NCI-H2107 treated with DMSO at 0.1 percent for 48 hours (cell line): Measurements from ENCODE around the gene PRMT7.
A peak's percentile ranks its signal among the peaks of the same experiment; 100 is the strongest.

Experiments
- DNase-seq: peaks from one replicate; lab custom pipeline; 2025; ENCODE audit not compliant: unreplicated experiment; lab: John Stamatoyannopoulos, UW

PRMT7 gene

DNA sequence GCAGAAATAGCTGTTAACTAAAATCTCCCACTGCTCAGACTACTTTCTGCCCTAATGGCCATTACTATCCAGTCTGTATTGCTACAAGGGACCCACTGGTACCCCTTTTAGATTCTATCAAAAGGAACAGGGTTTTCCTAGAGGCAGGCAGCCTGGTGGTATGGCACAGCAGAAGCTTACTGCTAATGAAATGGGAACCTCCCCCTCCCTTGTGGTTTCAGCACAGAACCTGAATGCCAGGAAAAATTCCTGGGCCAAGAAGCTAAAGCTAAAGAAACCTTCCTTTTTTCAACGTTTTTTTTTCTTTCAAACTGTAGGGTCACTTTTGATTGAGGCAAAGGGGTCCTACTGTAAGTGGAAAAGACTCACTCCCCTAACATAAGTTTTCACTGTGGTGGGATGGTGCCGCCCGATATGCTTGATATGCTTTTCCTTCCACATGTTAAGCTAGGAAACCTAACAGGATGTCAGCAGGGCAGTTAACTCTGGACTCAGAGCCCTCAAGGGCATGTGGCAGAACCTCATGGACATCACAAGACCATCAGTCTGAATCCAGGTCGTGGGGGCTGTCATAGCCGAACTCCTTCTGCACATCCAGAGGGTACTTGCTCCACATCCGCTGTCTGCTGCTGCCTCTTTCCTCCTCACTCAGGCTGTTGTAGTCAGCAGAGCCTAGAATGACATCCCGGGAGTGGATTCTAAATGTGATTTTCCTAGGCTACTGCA, 9.9 kb upstream of the PRMT7 start:
- no peak for DNase-seq

DNA sequence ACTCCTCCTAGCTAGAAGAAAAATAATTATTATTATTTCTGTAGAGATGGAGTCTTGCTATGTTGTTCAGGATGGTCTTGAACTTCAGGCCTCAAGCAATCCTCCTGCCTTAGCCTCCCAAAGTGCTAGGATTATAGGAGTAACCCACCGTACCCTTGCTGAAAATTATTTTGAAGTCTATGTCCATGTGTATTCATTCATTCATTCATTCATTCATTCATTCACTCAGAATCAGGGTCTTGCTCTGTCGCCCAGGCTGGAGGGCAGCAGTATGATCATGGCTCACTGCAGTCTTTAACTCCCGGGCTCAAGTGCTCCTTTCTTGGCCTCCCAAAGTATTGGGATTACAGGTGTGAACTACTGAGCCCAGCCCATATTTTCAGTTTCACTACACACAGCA, 4.2 kb upstream of the PRMT7 start:
- DNase-seq: no peak

- no peak for DNase-seq
Observed at GRCh38 chr16:68309799-68310198, 1.0 kb upstream of the PRMT7 start.

DNA sequence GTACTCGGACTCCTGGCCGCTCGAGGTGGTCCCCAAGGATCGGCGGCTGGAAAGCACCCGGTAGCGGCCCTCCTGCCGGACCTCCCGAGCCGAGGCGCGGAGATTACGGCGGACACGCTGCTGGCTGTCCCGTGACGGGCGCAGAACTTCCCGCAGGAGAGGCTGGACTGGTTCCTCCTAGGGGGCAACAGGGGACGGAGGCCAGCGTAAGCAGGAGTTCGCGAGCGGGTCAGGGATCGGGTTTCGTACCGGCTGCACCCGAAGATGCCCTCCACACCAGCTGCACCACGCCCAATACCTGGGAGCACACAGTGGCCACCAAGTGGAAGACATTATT, 414 bp upstream of the PRMT7 start:
- DNase-seq: no peak

GRCh38 chr16:68313116-68313515, 2.3 kb downstream of the PRMT7 start:
- no peak for DNase-seq

DNA sequence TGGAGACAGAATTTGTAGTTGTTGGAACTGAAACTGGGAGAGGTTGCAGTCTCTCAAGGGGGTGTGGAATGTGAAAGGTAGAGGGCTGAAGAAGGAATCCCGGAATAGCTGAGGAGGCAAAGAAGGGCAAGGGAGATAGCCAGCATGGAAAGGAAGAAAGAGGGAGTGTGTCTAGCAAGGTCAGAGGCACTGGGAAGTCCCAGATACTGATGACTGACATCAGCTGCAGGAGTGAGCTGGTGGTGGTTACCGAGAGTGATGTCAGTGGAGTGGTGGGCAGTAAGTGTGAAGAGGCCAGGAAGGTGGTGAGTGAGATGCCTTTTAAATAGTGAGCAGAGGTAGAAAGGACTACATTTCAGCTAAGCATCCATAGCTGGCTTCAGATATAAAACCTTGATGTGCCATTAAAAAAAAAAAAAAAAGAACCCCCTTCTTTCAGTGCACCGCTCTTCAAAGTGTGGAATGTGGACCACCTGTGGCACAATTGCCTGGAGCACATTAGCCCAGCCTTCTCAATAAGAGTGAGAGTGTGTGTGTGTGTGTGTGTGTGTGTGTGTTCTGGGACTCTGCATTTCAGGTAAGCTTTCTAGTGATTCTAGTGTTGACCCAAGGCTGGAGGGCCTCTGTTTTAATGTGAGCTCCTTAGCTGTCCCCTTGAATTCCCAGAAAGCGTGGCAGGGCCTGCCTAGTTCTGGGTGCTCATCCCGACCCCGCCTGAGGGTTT, 8.5 kb downstream of the PRMT7 start:
- no peak for DNase-seq

- DNase-seq: no peak
Observed at GRCh38 chr16:68324336-68324735, 13.5 kb downstream of the PRMT7 start.

DNA sequence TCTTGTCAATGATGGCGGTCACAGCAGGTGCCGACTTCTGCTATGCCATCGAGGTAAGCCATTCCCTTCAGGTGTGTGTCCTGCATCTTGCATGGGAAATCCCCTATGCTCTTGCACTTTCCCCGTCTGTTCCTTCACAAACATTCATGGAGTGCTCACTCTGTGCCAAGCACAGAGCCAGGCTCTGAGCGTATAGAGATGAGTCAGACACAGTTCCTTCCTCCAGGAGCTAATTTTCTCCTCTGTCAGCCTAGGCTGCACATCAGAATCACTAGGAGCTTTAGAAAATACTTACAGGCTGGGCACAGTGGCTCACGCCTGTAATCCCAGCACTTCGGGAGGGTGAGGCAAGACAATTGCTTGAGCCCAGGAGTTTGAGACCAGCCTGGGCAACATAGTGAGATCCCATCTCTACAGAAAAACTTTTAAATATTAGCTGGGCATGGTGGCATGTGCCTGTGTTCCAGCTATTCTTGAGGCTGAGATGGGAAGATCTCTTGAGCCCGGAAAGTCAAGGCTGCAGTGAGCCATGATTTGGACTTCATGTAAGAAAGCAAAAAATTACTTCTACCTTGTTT, 14.1 kb downstream of the PRMT7 start:
- DNase-seq: no peak

GRCh38 chr16:68328151-68328859, 17.5 kb downstream of the PRMT7 start:
- peak; percentile 86 for DNase-seq

DNA sequence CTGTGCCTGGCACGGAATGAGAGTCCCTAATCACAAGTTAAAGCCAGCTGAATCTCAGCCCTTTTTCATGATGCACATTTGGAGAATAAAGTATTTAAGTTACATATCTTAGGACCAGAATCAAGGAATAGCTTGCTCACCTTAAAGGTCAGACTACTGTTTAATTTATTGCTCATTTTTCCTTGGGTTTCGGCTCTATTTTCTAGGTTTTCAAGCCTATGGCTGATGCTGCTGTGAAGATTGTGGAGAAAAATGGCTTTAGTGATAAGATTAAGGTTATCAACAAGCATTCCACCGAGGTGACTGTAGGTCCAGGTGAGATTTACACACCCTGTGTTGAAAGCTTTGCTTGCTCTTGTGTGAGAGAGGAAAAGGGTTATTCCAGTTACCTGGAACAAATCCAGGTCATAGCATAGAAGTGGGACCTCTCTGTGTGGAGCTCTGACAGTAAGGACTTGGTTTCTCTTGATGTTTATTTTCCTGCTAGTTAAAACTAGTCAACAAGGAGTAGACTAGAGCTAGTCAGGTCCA, 18.1 kb downstream of the PRMT7 start:
- no peak for DNase-seq

DNA sequence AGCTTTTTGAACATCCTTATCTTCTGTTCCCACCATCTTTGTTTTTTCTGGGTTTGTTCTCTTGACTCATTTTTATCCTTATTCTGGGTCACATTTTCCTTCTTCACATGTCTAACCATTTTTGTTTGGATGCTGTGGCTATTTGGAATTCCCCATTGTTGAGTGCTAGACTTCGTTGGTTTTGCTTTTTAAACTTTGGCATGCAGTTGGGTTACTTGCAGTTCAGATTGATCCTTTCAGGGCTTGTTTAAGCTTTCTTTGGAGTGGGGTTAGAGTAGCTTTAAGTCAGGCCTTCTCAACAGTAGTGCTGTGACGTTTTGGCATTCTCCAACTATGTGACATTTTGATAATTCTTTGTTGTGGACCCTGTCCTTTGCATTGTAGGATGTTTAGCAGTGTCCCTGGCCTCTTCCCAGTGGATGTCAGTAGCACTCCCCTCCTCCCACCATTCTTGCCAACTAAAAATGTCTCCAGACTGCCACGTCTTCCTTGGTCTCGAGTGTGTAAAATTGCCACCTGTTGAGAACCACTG, 21.1 kb downstream of the PRMT7 start:
- no peak for DNase-seq

GRCh38 chr16:68332411-68333121, 21.7 kb downstream of the PRMT7 start:
- DNase-seq: peak; percentile 34

GRCh38 chr16:68335175-68335574, 24.4 kb downstream of the PRMT7 start:
- DNase-seq: no peak

DNA sequence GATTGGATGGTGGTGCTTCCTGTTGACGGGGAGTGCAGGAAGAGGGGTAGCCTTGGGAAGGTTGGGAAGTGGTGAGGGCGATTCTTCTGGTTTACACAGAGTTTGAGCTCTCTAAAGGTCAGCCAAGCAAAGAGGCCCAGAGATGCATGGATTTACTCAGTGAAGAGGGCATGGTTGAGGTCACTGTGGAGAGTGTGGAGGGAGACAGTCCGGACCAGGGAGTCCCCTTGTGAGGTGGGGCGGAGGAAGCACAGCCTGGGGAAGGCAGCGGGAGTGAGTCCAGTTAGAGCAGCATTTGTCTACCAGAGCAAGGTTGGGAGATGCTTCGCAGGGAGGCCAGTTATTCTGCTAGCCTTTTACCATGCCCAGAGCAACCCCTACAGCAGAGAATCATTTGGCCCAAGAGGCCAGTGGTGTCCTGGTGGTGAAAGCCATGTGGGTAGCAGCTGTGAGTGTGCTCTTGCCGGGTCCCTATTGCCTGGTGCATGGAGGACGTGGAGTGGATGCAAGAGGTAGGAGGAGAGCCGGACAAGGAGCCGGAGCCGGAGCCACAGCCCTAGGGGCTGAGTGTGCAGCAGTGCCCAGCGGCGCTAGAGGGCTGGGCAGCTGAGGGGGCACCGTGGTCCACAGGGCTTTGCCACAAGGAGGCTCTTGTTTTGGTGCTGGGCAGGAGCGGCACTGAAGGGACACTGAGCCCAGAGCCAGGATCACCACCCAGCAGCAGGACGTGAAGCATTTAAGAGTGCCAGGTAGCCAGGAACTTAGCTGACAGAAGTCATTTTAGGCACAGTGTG, 27.7 kb downstream of the PRMT7 start:
- DNase-seq: no peak

GRCh38 chr16:68339214-68339613, 28.4 kb downstream of the PRMT7 start:
- no peak for DNase-seq

GRCh38 chr16:68342620-68343019, 31.8 kb downstream of the PRMT7 start:
- no peak for DNase-seq

DNA sequence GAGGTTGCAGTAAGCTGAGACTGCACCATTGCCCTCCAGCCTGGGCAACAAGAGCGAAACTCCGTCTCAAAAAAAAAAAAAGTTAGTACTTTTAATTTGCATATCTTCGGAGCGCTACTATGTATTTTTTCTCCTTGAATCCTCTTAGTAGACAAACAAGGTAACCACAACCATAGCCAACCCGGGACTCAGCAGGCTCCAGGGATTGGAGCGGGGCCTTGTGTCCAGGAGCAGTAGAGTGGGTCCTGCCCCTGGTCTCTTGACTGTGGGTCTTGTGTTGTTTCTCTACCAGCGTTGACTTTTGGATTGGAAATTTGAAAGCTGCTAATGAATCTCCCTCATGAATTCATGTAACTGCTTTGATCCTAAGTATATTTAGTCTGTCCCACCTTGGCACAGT, 32.3 kb downstream of the PRMT7 start:
- no peak for DNase-seq

- no peak for DNase-seq
Observed at GRCh38 chr16:68344252-68344651, 33.4 kb downstream of the PRMT7 start.

DNA sequence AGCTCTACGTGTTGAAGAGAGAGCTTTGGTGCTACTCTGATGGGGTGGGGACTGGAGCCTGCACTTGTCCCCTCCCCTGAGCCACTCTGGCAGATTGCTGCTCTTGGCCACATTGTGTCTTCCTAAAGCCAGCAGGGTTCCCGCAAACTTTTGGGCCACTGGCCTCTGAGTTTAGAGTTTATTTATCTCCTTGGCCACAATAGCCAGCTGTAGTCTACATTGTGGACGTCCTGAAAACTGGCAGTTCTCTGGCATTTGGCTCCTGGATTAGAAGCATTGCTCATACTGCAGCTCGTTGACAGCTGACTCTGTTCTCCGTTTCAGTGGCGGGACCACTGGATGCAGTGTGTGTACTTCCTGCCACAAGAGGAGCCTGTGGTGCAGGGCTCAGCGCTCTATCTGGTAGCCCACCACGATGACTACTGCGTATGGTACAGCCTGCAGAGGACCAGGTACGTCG, 34.6 kb downstream of the PRMT7 start:
- DNase-seq: no peak
